H9 (cell line): ENCODE measurements around the gene DLK1. TPM values are rescaled to one million over a fixed set of nuclear protein-coding genes. Genes with fewer than 3 reads are reported as not detected.

Experiments used
- DNase-seq: peaks from one replicate; pipeline ENCODE4 v3.0.0-alpha.2; 2017
- H2AFZ ChIP-seq: one replicate; pipeline ENCODE4 v1.6.1; 2013; ENCODE audit warnings: mild to moderate bottlenecking, low read length, control low read depth, moderate library complexity
- H2AK5ac ChIP-seq: 2 replicates; pipeline ENCODE4 v1.6.1; 2013; ENCODE audit warnings: low read length, control low read depth, mixed read lengths; ENCODE audit not compliant: insufficient read length
- H2BK120ac ChIP-seq: one replicate; pipeline ENCODE4 v1.6.1; 2013; ENCODE audit warnings: low read depth, mild to moderate bottlenecking, low read length, control low read depth, inconsistent platforms; ENCODE audit not compliant: poor library complexity, severe bottlenecking
- H2BK12ac ChIP-seq: 2 replicates; pipeline ENCODE4 v1.6.1; 2013; ENCODE audit warnings: low read length, control low read depth, mixed read lengths, low read depth; ENCODE audit not compliant: insufficient read length
- H2BK15ac ChIP-seq: 2 replicates; pipeline ENCODE4 v1.6.1; 2013; ENCODE audit warnings: low read depth, low read length, control low read depth
- H2BK20ac ChIP-seq: one replicate; pipeline ENCODE4 v1.6.1; 2013; ENCODE audit warnings: low read depth, mild to moderate bottlenecking, low read length, control low read depth, inconsistent platforms; ENCODE audit not compliant: poor library complexity, severe bottlenecking
- H2BK5ac ChIP-seq: 2 replicates; pipeline ENCODE4 v1.6.1; 2013; ENCODE audit warnings: low read length, control low read depth, mixed read lengths; ENCODE audit not compliant: insufficient read length
- H3K14ac ChIP-seq: 2 replicates; pipeline ENCODE4 v1.6.1; 2013; ENCODE audit warnings: low read length, control low read depth; ENCODE audit not compliant: insufficient read depth
- H3K18ac ChIP-seq: 2 replicates; pipeline ENCODE4 v1.6.1; 2013; ENCODE audit warnings: low read depth, mild to moderate bottlenecking, mixed read lengths, low read length, control low read depth; ENCODE audit not compliant: insufficient read length
- H3K23ac ChIP-seq: 2 replicates; pipeline ENCODE4 v1.6.1; 2013; ENCODE audit warnings: low read length, control low read depth, mixed read lengths, low read depth; ENCODE audit not compliant: insufficient read length
- H3K23me2 ChIP-seq: 2 replicates; pipeline ENCODE4 v1.6.1; 2013; ENCODE audit warnings: low read depth, mild to moderate bottlenecking, mixed read lengths, low read length, control low read depth; ENCODE audit not compliant: insufficient read length, poor library complexity, severe bottlenecking
- H3K27ac ChIP-seq: 2 replicates; pipeline ENCODE4 v1.5.1; 2013; ENCODE audit warnings: low read length, control low read depth, mixed read lengths, low read depth; ENCODE audit not compliant: insufficient read length
- H3K27me3 ChIP-seq: 2 replicates; pipeline ENCODE4 v1.6.1; 2013; ENCODE audit warnings: low read length, control low read depth, inconsistent platforms; ENCODE audit not compliant: insufficient read depth
- H3K4ac ChIP-seq: 2 replicates; pipeline ENCODE4 v1.6.1; 2013; ENCODE audit warnings: low read depth, mild to moderate bottlenecking, control low read depth, inconsistent platforms, low read length, moderate library complexity
- H3K4me1 ChIP-seq: 2 replicates; pipeline ENCODE4 v1.6.1; 2013; ENCODE audit warnings: low read length, control low read depth, inconsistent platforms; ENCODE audit not compliant: insufficient read depth
- H3K4me2 ChIP-seq: 2 replicates; pipeline ENCODE4 v1.6.1; 2013; ENCODE audit warnings: low read length, control low read depth, mixed read lengths; ENCODE audit not compliant: insufficient read length, insufficient read depth
- H3K56ac ChIP-seq: 2 replicates; pipeline ENCODE4 v1.6.1; 2013; ENCODE audit warnings: low read depth, mild to moderate bottlenecking, mixed read lengths, low read length, control low read depth; ENCODE audit not compliant: insufficient read length
- H3K79me1 ChIP-seq: 2 replicates; pipeline ENCODE4 v1.6.1; 2013; ENCODE audit warnings: low read depth, mild to moderate bottlenecking, moderate library complexity, low read length, control low read depth, inconsistent platforms; ENCODE audit not compliant: insufficient read depth, poor library complexity, severe bottlenecking
- H3K79me2 ChIP-seq: 2 replicates; pipeline ENCODE4 v1.6.1; 2013; ENCODE audit warnings: low read length, control low read depth, inconsistent platforms; ENCODE audit not compliant: insufficient read depth
- H3K9ac ChIP-seq: 2 replicates; pipeline ENCODE4 v1.6.1; 2013; ENCODE audit warnings: low read length, control low read depth, mixed read lengths; ENCODE audit not compliant: insufficient read length; ENCODE audit errors: extremely low read depth
- H3K9me3 ChIP-seq: one replicate; pipeline ENCODE4 v1.6.1; 2013; ENCODE audit warnings: low read depth, low read length, inconsistent platforms; ENCODE audit not compliant: control insufficient read depth
- H3T11ph ChIP-seq: one replicate; pipeline ENCODE4 v1.6.1; 2013; ENCODE audit warnings: mild to moderate bottlenecking, low read length, control low read depth, inconsistent platforms
- H4K20me1 ChIP-seq: one replicate; pipeline ENCODE4 v1.6.1; 2013; ENCODE audit not compliant: control insufficient read depth, insufficient read length, insufficient read depth
- H4K5ac ChIP-seq: 2 replicates; pipeline ENCODE4 v1.6.1; 2013; ENCODE audit warnings: low read depth, mild to moderate bottlenecking, mixed read lengths, low read length, control low read depth; ENCODE audit not compliant: insufficient read length
- H4K8ac ChIP-seq: replicated peaks from 2 replicates; pipeline ENCODE4 v1.6.1; 2013; ENCODE audit warnings: low read length, control low read depth, mixed read lengths, low read depth; ENCODE audit not compliant: insufficient read length
- H4K91ac ChIP-seq: 2 replicates; pipeline ENCODE4 v1.6.1; 2013; ENCODE audit warnings: low read depth, mild to moderate bottlenecking, moderate library complexity, mixed read lengths, low read length, control low read depth; ENCODE audit not compliant: insufficient read length
- H3K27ac Mint-ChIP-seq, 3 experiments: 2 replicates in 2 of 3; 3 replicates in 1 of 3; pipeline ENCODE4 v1.8.0; 2020 to 2021; ENCODE audit warnings: mixed read lengths in 3 of 3, mild to moderate bottlenecking in 1 of 3, moderate library complexity in 1 of 3
- H3K27me3 Mint-ChIP-seq: 2 replicates; pipeline ENCODE4 v1.8.0; 2021; ENCODE audit warnings: low read depth, mild to moderate bottlenecking, moderate library complexity, mixed read lengths
- H3K36me3 Mint-ChIP-seq, 3 experiments: 2 replicates in 2 of 3; 3 replicates in 1 of 3; pipeline ENCODE4 v1.8.0; 2020 to 2021; ENCODE audit warnings: low read depth in 3 of 3, mixed read lengths in 3 of 3; ENCODE audit not compliant: insufficient read depth in 1 of 3
- H3K4me1 Mint-ChIP-seq, 2 experiments: 2 replicates each; pipeline ENCODE4 v1.8.0; 2020; ENCODE audit warnings: mixed read lengths in 2 of 2
- H3K4me3 Mint-ChIP-seq, 2 experiments: 2 replicates in 1 of 2; 3 replicates in 1 of 2; pipeline ENCODE4 v1.8.0; 2020 to 2021; ENCODE audit warnings: mild to moderate bottlenecking in 2 of 2, mixed read lengths in 2 of 2, moderate library complexity in 1 of 2
- H3K9me3 Mint-ChIP-seq, 2 experiments: 2 replicates in 1 of 2; 3 replicates in 1 of 2; pipeline ENCODE4 v1.8.0; 2020; ENCODE audit warnings: mild to moderate bottlenecking in 2 of 2, mixed read lengths in 2 of 2, moderate library complexity in 1 of 2
- CTCF ChIP-seq: fragments of 200-600 bp; sonication (generic); conservative IDR thresholded peaks from 3 replicates; pipeline ENCODE4 v1.8.0; 2021; ENCODE audit warnings: antibody characterized with exemption, mild to moderate bottlenecking
- WGBS: extraction: QIAGEN DNeasy Blood & Tissue Kit; methylation state at CpG from one replicate; pipeline ENCODE4 v1.1.7; 2013; ENCODE audit warnings: missing lambda C conversion rate, low lambda C conversion rate, mixed read lengths; ENCODE audit not compliant: insufficient read length; ENCODE audit errors: extremely low coverage; 5-methylcytosine and 5-hydroxymethylcytosine counted together
- total RNA-seq: library from RNA; stranded (reverse); gene quantifications from 2 replicates; pipeline ENCODE4 v1.2.1, GENCODE V29; 2021

The DLK1 gene
- total RNA-seq, 1 experiment from 2014 or later, result 2.8 TPM

- H3K4me1 Mint-ChIP-seq, result no peaks in the 10 kb centered on the region
- Histone ChIP-seq H3K56ac (no peak overlapping the region), H3K27ac (no peak overlapping the region), H3T11ph (no peak overlapping the region), H3K4me1 (no peaks in the 10 kb centered on the region), H3K79me2 (no peaks in the 10 kb centered on the region), H2BK5ac (no peak overlapping the region), H3K23ac (no peak overlapping the region), H2BK120ac (no peak overlapping the region), H4K5ac (no peak overlapping the region), H3K9me3 (no peaks in the 10 kb centered on the region), H4K8ac (no peak overlapping the region), H3K9ac (no peak overlapping the region), H3K14ac (no peak overlapping the region), H3K23me2 (no peaks in the 10 kb centered on the region), H2BK12ac (no peak overlapping the region), H2BK20ac (no peak overlapping the region), H2AK5ac (no peak overlapping the region), H3K27me3 (no peaks in the 10 kb centered on the region), H3K4ac (no peak overlapping the region), H3K4me2 (no peak overlapping the region), H2BK15ac (no peak overlapping the region), H4K91ac (no peak overlapping the region), H3K79me1 (no peaks in the 10 kb centered on the region), H3K18ac (no peak overlapping the region), H2AFZ (no peak overlapping the region), H4K20me1 (no peaks in the 10 kb centered on the region)
- no peak overlapping the region for H3K27ac Mint-ChIP-seq
- no CpG with 5 or more reads among the region's 5 CpGs for WGBS
- no peaks in the 10 kb centered on the region; the same call in none of the 2 replicates for H3K27me3 Mint-ChIP-seq
- no peak for TF ChIP-seq CTCF
- no peak overlapping the region for H3K4me3 Mint-ChIP-seq
- peak; percentile 5 for DNase-seq
- no peaks in the 10 kb centered on the region for H3K36me3 Mint-ChIP-seq
- no peaks in the 10 kb centered on the region; a peak in 1 of 5 replicates for H3K9me3 Mint-ChIP-seq
Observed at GRCh38 chr14:100748403-100748802, 21.7 kb downstream of the DLK1 start.
